DMS 273 (cell line): Measurements from ENCODE around the gene SMPD3.
"Not testable (repeated sequence)": the region's sequence is repeated elsewhere in the genome, so short reads cannot be mapped to it uniquely, and the experiment has no call there.

Experiments
- DNase-seq: peaks from one replicate; lab custom pipeline; 2025; ENCODE audit not compliant: unreplicated experiment; lab: John Stamatoyannopoulos, UW

The SMPD3 gene

DNA sequence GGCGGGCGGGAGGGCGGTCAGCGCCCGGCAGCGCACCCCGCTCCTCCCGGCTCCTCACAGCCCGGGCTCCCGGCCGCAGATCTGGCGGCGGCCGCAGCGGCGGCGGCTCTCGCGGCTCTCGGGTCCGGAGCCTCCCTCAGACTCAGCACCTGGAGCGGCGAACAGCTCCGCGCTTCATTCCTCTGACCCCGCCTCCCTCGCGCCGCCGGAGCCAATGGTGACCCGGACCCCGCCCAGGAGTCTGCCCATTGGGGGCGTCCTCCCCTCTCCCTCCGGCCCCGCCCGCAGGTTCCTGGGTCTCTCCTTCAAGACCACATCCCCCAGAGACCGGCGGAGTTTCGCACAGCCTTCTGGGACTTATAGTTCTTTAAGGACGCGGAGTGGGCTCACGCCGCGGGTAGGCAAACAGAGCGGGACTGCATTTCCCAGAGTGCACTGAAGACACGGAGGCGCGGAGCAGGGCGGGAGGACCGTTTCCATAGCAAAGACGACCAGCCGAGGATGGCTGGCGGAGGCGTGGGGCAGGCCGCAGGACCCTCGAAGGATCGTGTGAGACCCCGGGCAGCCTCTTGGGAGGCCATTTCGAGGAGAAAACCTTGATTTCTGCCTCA, at the start of gene SMPD3:
Gene SMPD3 (minus strand): TSS at position 149 of the 611 bp plus-strand sequence. CDS start 76,327 bp downstream, outside the sequence.
- peak; percentile 100 for DNase-seq

DNA sequence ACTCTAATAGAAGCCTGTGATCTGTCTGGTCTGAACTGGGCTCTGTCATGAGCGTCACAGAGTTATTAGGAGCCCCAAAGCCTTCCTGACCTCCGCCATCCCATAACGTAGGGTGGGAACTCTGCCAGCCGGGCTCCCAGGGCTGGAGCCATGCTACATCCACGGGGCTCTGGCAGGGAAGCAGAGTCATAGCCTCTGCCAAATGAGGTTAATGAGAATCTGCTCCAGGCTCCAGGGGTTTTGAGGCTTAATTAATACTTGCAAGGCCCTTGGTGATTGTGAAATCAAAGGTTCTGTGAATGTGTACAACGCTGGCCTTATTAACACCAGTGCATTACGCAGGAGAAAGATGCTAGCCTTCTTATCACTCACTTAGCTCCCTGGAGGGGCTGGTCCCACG, 48.4 kb upstream of the SMPD3 start:
- DNase-seq: peak; percentile 47

GRCh38 chr16:68494261-68494660, 46.0 kb upstream of the SMPD3 start:
- DNase-seq: not testable (repeated sequence)

- DNase-seq: no peak
Measured at GRCh38 chr16:68493412-68494070, 45.2 kb upstream of the SMPD3 start.

DNA sequence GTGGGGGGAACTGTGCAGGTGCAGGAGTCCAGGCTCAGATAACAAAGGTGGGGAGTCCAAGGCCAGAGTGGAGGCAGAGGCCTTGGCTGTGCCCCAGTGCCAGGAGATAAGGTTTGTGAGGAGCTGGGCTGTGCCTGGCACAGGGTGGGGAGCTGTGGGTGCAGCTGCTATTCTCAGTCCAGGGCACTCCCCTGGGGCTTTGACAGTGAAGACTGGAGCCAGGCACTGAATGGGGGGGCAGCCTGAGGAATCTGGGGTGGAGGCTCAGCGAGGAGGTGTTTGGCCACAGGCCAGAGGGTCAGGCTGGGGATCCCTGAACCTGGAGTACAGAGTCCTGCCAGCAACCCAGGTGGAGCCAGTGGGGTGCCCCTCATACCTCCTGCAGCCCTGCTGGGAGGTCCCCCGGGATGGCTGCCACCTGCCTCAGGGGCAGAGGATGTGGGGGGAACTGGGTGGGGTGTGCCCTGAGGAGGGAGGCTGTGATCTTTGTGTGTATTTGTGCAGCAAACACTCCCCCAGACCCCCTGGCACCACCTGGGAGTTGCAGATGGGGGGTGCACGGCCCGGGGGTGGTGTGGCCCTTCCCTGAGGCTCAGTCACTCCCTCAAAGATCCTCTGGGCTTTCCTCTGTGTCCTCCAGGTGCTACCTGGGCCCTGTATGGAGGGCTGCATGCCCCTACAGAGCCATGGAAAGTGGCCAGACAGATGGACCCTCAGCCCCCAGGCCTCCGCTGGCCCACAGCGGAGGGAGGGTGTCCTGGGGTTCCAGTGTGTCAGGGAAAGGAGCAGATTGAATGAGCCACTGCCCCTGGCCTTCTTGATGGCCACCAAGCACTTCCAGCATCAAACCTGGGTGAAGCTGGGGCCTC, 44.5 kb upstream of the SMPD3 start:
- DNase-seq: no peak

GRCh38 chr16:68492151-68492542, 43.8 kb upstream of the SMPD3 start:
- no peak for DNase-seq

GRCh38 chr16:68491576-68491950, 43.3 kb upstream of the SMPD3 start:
- no peak for DNase-seq

DNA sequence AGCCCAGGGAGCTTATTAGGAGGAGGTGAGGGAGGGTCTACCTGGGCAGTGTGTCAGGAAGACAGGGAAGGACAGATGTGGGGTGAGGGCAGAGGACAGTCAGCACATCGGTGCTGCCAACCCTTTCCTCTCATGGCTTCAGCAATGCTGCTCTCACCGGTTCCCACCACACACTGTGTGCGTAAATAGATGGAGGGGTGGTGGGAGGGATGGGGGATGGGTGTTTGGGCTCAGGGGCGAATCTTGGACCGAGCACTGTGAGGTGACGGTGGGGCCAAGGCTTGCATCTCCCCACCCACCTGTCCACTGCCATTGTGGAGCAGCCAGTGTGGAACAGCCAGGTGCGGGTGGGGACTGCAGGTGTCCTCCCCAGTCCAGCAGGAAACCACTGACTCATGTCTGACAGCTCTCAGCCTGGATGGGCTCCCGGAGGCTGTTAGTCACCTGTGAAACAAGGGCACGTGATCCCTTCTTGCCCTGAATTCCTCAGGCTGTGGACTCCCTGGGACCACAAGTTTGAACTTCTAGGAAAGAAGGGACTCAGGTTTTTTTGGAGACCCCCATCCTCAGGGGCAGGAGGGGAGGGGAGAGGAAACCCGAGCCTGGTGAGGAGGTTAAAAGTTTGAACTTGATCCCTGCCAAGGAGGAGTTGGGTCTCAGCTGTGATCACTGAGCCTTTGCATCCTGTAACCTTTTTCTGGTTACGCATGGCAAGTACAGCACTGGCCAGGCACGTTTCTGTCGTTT, 42.7 kb upstream of the SMPD3 start:
- no peak for DNase-seq

GRCh38 chr16:68490358-68490757, 42.0 kb upstream of the SMPD3 start:
- DNase-seq: no peak

DNA sequence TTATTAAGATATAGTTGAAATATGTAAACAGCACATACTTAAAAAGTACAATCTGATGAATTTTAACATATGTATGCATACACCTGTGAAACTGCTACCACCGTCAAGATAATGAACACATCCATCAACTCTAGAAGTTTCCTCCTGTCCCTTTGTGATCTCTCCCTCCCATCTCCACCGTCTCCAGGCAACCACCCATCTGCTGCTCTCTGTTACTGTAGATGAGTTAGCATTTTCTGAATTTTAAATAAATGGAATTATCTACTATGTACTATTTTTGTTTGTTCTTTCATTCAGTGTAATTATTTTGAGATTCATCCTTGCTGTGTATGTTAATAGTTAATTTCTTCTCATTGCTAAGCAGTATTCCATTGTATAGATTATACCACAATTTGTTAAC, 40.2 kb upstream of the SMPD3 start:
- DNase-seq: peak; percentile 77

DNA sequence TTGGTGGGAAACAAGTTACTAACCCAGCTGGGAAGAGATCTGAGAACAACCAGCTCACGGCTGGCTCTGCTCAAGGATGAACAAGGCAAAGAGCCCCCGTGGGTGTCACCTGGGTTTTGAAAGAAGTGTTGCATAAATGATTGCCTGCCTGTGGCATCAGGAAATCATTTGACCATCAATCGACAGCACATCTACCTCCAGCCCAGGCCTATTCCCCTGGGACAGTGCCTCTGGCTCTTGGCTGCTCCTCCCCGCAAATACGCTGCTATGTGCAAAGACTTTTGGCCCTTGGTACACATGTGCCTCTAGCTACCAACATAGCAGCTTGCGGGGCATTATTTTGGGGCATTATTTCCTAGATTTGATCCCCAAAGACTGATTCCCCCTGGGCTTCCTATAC, 39.4 kb upstream of the SMPD3 start:
- no peak for DNase-seq

DNA sequence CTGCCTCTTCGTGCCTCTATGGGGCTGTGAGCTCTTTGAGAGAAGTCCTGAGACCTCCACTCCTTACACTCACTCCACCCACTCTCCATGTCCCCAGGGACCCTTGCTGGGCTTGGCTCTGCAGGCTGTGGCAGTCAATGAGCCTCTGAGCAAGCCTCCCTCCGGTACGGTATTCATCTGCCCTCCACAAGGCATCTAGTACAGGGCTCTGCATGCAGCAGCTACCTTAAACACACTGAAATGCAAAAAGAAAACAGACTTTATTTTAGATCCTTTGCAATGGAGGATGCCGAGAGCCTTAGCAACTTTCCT, 38.9 kb upstream of the SMPD3 start:
- DNase-seq: no peak

- DNase-seq: no peak
Measured at GRCh38 chr16:68486502-68487202, 38.3 kb upstream of the SMPD3 start.

DNA sequence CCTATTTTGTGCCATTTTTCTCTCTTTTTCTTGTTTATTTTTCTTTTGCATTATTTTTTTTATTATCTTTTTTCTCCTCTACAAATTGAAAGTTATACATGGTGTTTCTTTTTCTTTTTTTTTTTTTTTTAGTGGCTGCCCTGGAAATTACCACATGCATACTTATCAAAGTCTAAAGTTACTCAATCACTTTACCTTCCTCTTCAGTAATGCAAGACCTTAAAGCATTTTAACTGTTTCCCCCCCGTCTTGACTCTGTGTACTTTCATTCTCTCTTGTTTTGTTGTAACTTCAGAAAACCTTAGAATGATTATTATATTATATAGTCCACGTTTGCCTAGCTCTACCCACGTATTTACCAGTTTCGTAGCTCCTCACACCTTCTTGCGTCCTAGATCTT, 33.3 kb upstream of the SMPD3 start:
- no peak for DNase-seq

DNA sequence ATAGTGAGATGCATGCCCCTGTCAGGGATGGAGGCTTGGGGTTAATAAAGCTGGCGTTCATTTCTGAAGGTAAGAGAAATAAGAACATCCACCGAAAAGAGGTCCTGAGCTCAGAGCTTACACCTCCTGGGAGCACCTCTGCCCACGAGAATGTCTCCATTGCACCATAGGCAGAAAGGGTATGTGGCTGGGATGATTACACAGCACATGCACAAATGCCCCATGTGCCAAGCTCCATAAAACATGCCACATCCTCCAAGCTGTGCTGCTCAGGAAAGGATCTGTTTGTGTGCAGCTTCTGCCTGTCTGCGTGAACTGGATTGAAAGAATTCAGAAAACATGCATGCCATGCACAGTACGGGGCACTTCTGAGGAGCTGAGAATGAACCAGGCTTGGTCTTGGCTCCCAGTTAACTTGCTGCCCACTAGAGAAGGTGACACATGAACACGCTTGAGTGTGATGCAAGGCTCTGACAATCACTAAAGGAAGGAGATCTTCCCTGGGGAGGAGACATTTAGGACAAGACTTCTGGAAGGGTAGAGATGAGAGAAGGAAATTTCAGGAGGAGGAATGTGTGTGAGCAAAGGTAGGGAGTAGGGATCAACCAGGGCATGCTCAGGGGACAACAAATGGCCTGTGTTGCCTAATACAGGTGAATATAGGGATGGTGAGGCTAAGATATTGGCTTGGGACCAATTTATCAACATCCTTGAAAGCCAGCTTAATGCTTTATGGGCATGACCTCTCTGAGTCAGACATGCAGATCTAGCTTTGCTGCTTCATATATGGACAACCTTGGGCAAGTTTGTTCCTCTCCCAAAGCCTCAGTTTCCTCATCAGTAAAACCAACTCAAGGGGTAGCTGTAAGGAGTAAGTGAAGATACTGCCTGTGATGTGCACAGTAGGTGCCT, 32.0 kb upstream of the SMPD3 start:
- DNase-seq: no peak

- DNase-seq: no peak
Measured at GRCh38 chr16:68479271-68479670, 31.0 kb upstream of the SMPD3 start.

GRCh38 chr16:68478526-68479250, 30.4 kb upstream of the SMPD3 start:
- no peak for DNase-seq

DNA sequence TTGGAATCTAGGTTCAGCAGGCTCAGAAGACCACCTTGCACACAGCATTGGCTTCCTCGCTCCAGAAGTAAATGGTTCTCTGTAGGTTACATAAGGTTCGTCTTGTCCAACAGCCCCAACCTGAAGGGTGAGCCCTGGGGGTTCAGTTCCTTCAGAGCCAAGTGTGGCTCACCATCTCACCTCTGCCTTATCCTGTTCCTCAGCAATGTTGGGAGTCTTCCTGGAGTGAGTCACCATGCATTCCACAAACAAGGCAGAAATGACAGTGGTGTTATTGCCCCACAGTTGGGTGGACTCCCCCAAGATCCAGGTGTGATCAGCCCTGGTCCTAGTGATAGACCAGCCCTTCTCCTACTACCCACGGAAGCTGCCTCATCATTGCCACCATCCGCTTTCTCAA, 26.8 kb upstream of the SMPD3 start:
- no peak for DNase-seq

DNA sequence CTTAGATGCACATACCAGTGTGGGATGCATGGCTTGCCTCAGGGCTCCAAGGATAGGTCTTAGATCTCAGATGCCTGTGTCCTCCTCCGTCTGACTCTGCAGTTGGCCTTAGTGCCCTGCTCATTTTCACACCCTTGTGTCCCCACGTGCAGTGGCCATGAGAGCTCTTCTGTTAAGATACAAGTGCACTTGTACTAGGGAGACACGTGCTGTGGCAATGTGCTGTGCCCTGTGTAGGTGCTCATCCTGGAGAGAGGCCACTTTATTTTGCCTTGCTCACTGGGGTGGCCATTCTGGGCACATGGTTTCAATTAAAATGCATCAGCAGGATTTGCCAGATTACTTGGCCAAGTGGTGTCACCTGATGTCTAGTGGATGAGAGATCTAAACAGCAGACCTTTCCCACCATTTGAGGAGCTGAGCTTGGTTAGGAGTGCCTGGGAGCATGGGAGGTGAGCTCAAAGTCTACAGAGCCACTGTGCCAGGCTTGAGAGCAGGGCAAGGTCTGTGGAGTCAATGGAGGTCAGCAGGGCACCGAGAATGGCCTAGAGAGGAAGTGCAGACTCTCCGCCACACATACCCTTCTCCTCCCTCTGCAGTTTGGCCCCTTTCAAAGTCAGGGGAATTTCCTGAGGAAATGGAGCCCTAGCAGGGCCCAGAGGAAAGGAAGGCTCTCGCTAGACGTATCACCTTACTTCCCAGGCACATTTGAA, 25.2 kb upstream of the SMPD3 start:
- no peak for DNase-seq
